NB4 (cell line): ENCODE data around the gene SCYGR3.

ENCODE experiments used
- DNase-seq: peaks from one replicate; pipeline ENCODE4 v3.0.0; 2010; ENCODE audit warnings: low read depth
- H3K4me3 ChIP-seq: one replicate; pipeline ENCODE4 v1.5.1; 2011; ENCODE audit warnings: mild to moderate bottlenecking, low read depth, low read length, moderate library complexity
- MYC ChIP-seq: IDR thresholded peaks from 2 replicates; pipeline ENCODE4 v1.6.1; 2011; ENCODE audit warnings: low read depth, low read length
- POLR2A ChIP-seq: IDR thresholded peaks from 2 replicates; pipeline ENCODE4 v1.6.1; 2011; ENCODE audit warnings: mild to moderate bottlenecking; ENCODE audit not compliant: insufficient read length; ENCODE audit errors: extremely low read depth
- TF ChIP-seq, protein P1 (sequence below): IDR thresholded peaks from 2 replicates; pipeline ENCODE4 v1.6.1; 2011; ENCODE audit warnings: low read depth, low read length
- TF ChIP-seq, protein P2 (sequence below): IDR thresholded peaks from one replicate; pipeline ENCODE4 v1.5.1; 2012; ENCODE audit warnings: low read depth, low read length

The SCYGR3 gene, protein sequence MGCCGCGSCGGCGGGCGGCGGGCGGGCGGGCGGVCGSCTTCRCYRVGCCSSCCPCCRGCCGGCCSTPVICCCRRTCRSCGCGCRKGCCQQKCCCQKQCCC

DNA sequence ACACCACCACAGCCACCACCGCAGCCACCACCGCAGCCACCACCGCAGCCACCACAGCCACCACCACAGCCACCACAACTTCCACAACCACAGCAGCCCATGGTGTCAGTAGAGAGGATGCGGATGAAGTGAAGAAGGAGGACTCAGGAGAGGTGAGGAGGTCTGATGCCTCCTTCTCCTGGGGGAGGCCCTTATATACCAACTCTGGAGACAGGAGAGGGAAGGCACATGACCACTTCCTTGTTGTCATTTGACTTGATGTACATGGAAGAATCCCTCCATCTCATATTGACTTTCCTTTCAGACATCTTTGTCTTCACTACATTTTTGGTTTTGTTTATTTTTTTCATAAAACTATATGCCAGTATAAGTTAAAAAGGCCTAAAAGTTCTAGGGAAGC is at the start of gene SCYGR3:
TSS of gene SCYGR3 (minus strand) at position 101 of the 400 bp plus-strand sequence. CDS start at position 101, 0 bp downstream.
- H3K4me3 ChIP-seq, result no peak within 1 kb of the TSS
- TF ChIP-seq, protein P1, sequence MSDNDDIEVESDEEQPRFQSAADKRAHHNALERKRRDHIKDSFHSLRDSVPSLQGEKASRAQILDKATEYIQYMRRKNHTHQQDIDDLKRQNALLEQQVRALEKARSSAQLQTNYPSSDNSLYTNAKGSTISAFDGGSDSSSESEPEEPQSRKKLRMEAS, result no peak
- TF ChIP-seq, protein P2, sequence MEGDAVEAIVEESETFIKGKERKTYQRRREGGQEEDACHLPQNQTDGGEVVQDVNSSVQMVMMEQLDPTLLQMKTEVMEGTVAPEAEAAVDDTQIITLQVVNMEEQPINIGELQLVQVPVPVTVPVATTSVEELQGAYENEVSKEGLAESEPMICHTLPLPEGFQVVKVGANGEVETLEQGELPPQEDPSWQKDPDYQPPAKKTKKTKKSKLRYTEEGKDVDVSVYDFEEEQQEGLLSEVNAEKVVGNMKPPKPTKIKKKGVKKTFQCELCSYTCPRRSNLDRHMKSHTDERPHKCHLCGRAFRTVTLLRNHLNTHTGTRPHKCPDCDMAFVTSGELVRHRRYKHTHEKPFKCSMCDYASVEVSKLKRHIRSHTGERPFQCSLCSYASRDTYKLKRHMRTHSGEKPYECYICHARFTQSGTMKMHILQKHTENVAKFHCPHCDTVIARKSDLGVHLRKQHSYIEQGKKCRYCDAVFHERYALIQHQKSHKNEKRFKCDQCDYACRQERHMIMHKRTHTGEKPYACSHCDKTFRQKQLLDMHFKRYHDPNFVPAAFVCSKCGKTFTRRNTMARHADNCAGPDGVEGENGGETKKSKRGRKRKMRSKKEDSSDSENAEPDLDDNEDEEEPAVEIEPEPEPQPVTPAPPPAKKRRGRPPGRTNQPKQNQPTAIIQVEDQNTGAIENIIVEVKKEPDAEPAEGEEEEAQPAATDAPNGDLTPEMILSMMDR, result no peak
- TF ChIP-seq MYC (no peak), POLR2A (no peak)
- DNase-seq, result no peak

DNA sequence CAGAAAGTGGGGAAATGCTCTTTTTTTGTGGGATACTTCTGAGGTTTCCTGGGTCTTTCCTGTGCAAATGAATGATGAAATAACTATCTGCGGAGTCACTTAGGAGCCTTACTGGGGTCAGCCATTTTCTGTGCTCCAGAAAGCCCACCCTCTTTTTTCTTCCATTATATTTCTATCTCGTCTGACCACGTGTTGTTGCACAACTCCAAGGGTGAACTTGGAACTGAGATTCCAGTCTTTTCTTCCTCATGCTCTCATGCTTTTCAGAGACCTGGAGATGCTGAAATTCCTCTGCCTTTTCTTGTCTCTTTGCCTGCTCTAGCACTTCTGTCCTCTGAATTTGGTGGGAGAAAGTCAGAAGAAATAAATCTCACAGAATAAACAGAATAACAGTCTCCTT is 47.2 kb upstream of the SCYGR3 start:
- DNase-seq, result no peak
- TF ChIP-seq, protein P1, result 0 out of 2 replicates have a peak, but pooled peaks have one; percentile 32
- TF ChIP-seq, protein P2, result no peak
- no peak overlapping the region for H3K4me3 ChIP-seq

DNA sequence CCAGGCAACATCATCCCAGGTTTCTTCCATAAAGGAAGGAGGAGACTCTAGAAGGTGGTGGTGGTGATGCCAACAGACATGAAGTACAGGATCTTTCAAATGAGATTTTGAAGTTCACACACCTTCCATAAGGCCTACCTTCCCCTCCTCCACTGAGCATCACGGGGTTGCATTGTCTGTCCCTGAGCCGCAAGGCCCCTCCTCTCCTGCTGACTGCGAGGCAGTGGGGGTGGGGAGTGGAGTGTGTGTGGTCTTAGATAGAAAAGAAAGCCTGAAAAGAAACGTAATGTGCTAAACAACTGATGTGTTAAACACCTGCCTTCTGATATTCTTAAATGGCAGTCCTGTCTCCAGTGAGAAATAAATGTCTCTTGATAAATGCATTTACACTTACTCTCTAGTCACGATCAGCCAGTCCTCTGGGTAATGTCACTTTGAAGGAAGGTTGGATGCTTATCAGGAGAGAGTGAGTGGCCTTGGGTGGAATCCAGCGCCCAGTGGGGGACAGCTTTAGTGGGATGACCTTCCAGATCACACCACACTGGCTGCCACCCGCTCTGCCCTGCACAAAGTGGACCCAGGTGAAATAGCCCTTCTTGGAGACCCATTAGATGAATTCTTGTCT is 46.5 kb upstream of the SCYGR3 start:
- no peak overlapping the region for H3K4me3 ChIP-seq
- no peak for DNase-seq
- TF ChIP-seq, protein P1, result no peak
- TF ChIP-seq POLR2A (no peak), MYC (no peak)
- TF ChIP-seq, protein P2, result no peak

DNA sequence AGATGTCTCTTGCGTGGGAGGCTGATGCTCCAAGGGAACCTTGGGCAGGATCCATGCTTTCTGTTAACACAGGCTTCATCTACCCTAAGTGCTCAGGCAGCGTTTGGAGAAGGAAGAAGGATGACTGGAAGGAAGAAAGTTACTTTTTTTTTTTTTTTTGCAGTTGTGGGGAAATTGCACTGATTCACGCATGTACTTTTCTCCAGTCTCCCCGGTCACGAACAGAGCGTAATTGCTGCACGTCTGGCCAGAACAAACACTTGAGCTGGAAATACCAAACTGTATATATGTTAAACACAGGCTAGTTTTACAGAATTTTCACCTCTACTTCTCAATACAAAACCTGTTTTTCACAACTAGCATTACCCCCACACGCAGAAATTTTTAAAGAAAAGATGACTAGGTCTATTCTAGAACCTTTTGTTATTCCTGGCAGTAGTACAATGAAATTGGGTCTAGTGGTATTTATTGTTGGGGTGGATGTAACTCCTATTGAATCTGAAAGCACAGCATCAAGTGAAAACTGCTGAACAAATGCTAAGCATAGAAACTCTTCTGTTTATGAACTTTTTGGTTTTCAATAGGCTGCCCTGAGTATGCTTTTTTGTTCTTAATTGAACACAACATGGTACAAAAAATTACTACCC is 42.7 kb upstream of the SCYGR3 start:
- no peak overlapping the region for H3K4me3 ChIP-seq
- no peak for DNase-seq
- TF ChIP-seq, protein P2, result no peak
- TF ChIP-seq POLR2A (no peak), MYC (no peak)
- TF ChIP-seq, protein P1, result no peak

DNA sequence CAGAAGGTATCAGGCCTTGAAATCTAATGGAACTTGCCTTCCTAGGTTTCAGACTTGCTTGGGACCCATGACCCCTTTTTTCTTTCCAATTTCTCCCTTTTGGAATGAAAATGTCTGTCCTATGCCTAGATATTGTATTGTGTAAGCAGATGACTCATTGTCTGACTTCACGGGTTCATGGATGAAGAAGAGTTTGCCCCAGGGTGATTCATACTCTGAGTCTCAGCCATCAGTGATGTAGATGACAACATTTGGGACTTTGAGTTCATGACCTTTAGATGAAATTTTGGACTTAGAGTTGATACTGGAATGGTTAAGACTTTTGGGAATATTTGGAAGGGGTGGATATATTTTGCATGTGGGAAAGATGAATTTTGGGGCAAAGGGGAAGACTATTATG is 40.8 kb upstream of the SCYGR3 start:
- peak; percentile 63 for DNase-seq
- TF ChIP-seq, protein P2, result no peak
- no peak for TF ChIP-seq POLR2A
- TF ChIP-seq, protein P1, result no peak
- TF ChIP-seq MYC, result no peak
- no peak overlapping the region for H3K4me3 ChIP-seq
